NCI-H1930 (cell line): Measurements from ENCODE around the gene MCF2L.
A peak's percentile ranks its signal among the peaks of the same experiment; 100 is the strongest.
"Not testable (repeated sequence)": the region's sequence is repeated elsewhere in the genome, so short reads cannot be mapped to it uniquely, and the experiment has no call there.

Source experiments
- DNase-seq, 2 experiments: peaks; one replicate each; lab custom pipeline; 2025; lab: John Stamatoyannopoulos, UW

The MCF2L gene

GRCh38 chr13:113015826-113016525 lies 47.0 kb downstream of the MCF2L start:
- DNase-seq = no peak

- no peak for DNase-seq
These were observed 47.7 kb downstream of the MCF2L start for GRCh38 chr13:113016526-113017295.

- no peak for DNase-seq
These were observed 48.6 kb downstream of the MCF2L start for GRCh38 chr13:113017506-113018215.

GRCh38 chr13:113018676-113019465 lies 49.9 kb downstream of the MCF2L start:
- DNase-seq = no peak

DNA sequence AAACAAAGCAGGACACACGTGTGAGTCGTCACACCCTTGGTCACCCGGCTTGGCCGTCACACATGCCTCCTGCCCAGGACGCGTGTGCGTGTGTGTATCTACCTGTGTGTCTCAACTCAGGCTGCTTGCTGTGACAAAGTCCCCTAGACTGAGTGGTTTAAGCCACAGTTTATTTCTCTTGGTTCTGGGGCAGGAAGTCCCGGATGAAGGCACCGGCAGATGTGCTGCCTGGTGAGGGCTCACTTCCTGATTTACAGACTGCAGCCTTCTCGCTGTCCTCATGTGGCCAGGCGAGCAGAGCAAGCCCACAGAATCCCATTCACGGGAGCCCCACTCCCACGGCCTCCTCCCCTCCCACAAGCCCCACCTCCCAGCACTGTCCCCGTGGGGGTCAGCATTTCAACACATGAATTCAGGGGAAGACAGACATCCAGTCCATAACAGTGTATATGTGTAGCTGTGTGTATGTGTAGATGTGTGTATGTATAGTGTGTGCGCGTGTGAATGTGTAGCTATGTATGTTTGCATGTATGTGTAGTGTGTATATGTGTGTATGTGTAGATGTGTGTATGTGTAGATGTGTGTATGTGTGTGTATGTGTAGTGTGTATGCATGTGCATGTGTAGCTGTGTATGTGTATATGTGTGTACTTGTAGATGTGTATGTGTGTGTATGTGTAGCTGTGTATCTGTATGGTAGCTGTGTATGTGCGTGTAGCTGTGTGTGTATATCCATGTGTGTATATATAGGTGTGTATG lies 51.5 kb downstream of the MCF2L start:
- no peak for DNase-seq

GRCh38 chr13:113021391-113021790 lies 52.4 kb downstream of the MCF2L start:
- no peak for DNase-seq

- DNase-seq = no peak
These were observed 52.8 kb downstream of the MCF2L start for GRCh38 chr13:113021811-113022210.

DNA sequence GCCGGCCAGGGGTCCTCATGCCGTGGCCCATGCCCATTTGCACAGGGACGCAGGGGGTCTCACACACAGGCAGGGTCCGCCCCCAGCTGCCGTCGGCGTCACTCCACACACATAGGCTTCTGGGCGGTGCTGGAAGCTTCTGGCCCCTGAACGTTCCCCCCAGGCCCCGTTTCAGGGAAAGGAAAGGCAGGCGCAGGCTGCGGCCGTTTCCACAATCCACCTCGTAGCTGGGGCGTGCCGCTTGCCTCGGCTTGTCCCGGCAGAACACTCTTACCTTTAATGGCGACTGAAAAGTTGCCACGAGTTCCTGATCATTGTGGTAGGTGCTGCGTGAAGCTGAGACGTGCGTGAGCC lies 53.4 kb downstream of the MCF2L start:
- no peak for DNase-seq

DNA sequence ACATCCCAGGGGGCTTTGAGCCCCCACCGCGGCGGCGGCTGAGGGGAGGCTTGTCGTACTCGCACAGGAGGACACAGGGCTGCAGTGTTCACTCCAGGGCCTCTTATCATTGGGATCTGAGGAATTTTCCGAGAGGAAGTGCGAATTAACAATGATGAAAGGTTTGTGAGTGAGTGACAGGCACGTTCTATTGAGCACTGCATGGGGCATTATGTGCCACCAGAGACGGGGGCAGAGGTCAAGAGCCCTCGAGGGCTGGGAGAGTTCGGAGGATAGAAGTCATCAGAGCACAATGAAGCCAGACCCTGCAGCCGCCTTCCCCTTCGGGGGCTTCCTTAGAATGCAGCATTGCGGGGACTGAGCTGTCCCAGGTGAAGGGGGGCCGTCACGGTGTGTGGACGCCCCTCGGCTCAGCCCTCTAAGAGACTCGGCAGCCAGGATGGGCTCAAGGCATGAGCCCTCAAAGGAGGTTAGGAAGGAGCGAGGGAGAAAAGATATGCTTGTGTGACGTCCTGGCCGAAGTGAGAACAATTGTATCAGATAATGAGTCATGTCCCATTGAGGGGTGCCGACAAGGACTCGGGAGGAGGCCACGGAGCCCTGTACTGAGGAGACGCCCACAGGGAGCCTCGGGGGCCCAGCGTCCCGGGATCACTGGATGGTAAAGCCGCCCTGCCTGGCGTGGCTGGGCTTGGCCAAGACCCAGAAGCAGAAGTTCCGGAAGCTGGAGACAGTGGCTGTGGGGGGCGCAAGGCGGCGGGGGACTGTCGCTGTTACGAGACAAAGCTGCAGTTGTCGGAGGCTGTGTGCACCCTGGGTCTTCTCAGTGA lies 53.9 kb downstream of the MCF2L start:
- DNase-seq = no peak

DNA sequence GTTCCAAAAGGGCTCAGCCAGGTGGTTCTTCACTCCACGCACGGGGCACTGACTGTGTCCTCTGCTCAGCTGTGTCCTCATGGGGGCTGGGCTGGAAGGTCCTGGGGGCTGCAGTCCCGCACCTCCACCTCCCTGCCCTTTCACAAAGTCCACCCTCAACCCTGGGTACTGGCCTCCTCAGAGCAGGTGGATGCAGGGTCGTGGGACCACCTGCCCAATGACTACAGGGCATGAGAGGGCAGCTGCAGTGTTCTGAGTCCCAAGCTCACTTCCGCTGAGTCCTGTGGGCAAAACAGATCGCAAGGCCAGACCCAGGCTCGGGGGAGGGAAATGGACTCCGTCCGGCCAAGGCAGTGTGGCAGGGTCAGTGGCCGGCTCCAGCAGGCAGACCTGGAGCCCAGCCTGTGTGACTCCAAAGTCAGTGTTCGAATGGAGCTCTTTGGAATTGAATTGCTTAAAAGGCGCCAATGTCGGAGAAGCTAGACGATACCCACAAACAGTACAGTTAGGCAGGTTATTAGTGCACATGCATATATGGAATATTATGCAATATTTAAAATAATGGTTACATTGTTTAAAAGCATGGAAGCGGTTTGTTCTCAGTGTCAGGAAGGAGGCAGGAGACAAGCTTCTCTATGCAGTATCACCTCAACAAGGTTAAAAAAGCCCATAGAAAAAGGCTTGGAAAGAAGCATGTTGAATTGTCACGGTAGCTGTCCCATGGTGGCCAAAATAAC lies 54.8 kb downstream of the MCF2L start:
- DNase-seq = no peak

DNA sequence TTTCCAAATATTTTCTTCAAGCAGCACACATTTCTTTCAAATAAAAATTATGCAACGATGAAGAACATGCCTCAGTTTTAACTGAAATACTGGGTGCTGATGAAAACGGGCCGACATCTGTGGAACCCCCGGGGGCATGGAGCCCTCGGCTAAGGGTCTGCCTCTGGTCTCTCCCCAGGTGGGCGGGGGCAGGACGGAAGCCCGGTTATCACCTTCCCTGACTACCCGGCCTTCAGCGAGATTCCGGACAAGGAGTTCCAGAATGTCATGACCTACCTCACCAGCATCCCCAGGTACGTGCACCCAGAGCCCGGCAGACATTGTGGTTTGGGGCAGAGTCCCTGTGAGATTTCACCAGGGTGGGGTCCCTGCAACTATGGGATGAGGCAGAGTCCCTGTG lies 55.5 kb downstream of the MCF2L start:
- DNase-seq = no peak

- DNase-seq = no peak
These were observed 57.4 kb downstream of the MCF2L start for GRCh38 chr13:113026391-113026910.

DNA sequence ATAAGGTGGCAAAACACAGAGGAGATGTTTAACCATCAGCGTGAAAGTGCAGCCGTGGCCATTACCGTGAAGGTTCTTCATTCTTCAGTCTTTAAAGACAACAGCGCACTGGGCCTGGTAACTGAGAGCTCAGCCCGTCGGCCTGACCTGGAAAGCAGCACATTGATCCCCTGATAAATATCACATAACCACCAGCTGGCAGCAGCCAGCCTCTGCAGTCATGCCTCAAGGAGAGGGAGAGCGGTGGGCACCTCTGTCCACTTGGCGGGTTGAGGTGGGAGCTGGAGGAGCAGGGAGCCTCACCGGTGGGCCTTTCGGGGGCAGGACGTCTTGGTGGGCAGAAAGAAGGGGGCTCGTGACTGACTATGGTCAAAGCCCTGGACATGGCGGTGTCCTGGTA lies 58.1 kb downstream of the MCF2L start:
- no peak for DNase-seq

- no peak for DNase-seq
These were observed 58.6 kb downstream of the MCF2L start for GRCh38 chr13:113027566-113027965.

DNA sequence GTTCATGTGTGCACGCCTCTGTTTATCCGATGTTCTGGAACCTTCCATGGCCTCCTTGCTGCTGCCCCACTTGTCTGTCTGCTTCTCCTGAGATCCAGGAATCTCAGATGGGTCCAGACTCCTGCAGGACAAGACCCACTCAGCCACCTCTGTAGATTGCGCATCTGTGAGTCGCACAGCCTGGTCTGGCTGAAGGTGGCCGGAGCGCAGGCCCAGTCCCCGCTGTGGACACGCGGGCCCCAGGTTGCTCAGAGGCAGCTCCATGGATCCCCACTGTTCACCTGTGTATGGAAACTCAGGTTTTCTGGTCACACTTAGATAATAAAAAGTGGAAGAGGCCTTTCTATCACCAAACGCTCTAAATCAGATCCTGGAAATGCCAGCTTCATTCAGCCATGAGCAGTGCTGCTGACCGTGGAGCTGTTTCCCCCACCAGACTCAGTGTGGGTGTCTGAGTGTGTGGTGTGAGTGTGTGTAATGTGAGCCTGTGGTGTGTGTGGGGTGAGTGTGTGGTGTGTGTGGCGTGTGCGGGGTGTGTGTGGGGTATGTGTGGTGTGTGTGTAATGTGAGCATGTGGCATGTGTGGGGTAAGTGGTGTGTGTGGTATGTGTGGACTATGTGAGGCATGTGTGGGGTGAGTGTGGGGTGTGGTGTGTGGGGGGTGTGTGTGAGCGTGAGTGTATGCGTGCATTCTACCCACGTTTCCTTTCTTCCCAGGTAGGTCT lies 59.5 kb downstream of the MCF2L start:
- DNase-seq = no peak

- DNase-seq = no peak
These were observed 60.0 kb downstream of the MCF2L start for GRCh38 chr13:113029061-113029445.

DNA sequence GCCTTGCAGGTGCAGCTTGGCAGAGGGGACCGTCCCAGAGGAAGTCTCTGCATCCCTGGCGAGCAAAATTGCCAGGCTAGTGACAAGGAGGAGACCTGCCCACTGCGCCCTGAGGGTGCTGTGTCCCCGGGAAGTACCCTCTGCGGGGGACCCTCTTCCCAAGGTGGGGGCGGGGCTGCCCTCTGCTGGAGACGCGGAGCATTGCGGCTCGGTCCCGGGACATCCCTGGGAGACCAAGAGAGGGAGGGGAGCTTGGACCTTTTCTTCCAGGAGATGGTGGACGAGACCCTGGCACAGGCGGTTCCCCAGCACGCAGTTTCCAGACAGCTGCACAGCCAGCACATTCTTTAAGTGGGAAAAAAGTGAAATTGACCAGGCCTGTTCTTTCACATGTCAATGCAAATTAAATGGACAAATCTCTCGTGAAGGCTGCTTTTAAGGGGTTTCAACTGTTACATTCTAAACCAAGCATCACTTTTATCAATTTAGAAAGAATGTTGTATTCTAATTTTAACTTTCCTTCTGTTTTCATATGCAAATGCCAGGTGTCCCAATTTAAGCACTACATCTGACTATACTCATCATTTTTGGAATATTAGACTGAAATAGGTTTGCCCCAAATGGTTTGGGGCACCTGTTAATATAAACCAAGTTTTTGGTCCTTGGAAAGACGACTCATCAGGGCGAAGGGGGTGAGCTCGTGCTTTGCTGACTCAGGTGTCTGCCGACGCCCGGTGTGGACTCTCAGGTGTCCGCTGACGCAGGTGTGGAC lies 60.7 kb downstream of the MCF2L start:
- DNase-seq = peak; percentile 46 to 60

- DNase-seq = not testable (repeated sequence)
These were observed 61.2 kb downstream of the MCF2L start for GRCh38 chr13:113030259-113030640.
